Measurements from ENCODE around the gene ID1.
"Not testable (repeated sequence)": the region's sequence is repeated elsewhere in the genome, so short reads cannot be mapped to it uniquely, and the experiment has no call there.

Gene ID1

GRCh38 chr20:31638816-31639215 is 33.7 kb downstream of the ID1 start:
- no peak for DNase-seq

GRCh38 chr20:31640259-31640658 is 35.2 kb downstream of the ID1 start:
- DNase-seq: no peak

- no peak for DNase-seq
Observed at GRCh38 chr20:31641391-31641790, 36.3 kb downstream of the ID1 start.

GRCh38 chr20:31642837-31643236 is 37.7 kb downstream of the ID1 start:
- DNase-seq: no peak

- DNase-seq: no peak
Observed at GRCh38 chr20:31643522-31643921, 38.4 kb downstream of the ID1 start.

GRCh38 chr20:31644701-31645100 is 39.6 kb downstream of the ID1 start:
- no peak for DNase-seq

GRCh38 chr20:31648104-31648503 is 43.0 kb downstream of the ID1 start:
- not testable (repeated sequence) for DNase-seq

GRCh38 chr20:31652917-31653396 is 47.9 kb downstream of the ID1 start:
- DNase-seq: no peak

GRCh38 chr20:31653561-31653960 is 48.5 kb downstream of the ID1 start:
- DNase-seq: no peak

GRCh38 chr20:31654534-31654933 is 49.4 kb downstream of the ID1 start:
- no peak for DNase-seq
